Cerebellar cortex (tissue), 1 donor: ENCODE results near the gene RUVBL2.
"Not testable (repeated sequence)": the region's sequence is repeated elsewhere in the genome, so short reads cannot be mapped to it uniquely, and the experiment has no call there.

Source experiments
- DNase-seq: peaks from one replicate; pipeline ENCODE4 v3.0.0-alpha.2; 2015; ENCODE audit warnings: low spot score

RUVBL2 gene

DNA sequence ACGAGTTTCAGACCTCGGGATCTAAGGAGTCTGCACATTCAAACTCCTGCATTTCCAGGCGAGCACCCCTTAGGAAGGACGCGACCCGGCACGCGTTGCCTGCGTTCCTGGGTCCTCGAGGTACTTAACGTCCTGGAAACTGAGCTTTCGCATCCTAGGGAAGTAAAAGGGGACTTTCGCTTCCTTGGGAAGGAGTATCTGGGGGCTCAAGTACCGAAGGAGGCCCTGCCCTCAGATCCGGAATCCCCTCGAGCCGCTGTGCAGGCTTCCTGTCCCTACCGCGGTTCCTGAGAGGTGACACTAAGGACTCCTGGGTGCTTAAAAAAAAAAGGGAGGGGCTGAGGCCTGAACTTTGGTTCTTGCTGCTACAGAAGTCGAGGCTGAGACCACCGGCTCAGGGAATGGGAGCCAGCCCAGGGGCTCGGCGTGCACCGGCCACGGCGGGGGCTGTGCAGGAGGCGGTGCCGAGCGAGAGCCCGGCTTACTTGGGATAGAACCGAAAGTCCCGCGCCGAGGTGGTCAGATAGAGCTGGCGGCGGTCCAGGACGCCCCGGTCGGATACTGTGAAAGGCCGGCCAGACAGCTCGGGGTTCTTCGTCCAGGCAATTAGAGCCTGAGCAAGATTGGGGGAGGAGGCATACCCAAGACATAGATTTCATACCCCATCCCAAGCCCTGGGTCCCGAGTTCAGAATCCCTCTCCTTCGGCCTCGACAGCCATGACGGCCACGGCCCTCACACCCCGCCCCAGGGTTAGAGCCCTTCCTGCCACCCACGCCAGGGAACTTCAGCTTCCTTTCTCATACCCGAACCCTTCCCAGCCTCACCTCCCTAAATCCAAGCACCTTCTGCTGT, 24.9 kb downstream of the RUVBL2 start:
- DNase-seq, result not testable (repeated sequence)

DNA sequence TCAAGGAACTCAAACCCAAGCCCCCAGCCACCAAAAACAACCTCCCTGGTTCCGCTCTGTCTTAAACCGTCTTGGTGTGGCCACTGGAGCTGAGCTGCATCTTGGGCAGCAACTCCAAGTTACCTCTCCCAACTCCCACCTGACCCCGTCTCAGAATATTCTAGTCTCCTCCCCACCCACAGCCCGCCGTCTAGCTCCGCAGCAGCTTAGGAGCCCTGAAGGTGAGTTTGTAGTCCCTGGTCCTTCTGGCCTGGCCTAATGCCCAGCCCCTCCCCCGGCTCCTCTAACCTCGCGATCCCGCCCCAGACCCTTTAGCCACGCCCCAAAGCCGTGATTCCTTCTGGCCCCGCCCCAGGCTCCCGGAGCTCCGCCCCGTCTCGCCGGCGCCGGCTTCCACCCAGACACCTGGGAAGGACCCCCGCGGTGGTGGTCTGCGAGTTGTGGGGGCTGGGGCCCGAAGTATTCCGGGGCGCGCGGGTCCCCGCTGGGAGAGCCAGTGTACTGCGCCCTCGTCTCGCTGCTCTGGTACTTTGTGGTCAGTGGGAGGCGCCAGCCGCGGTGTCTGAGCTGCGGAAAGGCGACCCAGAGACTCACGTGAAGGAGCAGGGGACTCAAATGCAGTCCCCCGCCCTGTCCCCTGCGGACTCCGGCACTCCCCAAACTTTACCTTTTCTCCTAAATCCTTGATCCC, 25.7 kb downstream of the RUVBL2 start:
- peak; percentile 28 for DNase-seq

DNA sequence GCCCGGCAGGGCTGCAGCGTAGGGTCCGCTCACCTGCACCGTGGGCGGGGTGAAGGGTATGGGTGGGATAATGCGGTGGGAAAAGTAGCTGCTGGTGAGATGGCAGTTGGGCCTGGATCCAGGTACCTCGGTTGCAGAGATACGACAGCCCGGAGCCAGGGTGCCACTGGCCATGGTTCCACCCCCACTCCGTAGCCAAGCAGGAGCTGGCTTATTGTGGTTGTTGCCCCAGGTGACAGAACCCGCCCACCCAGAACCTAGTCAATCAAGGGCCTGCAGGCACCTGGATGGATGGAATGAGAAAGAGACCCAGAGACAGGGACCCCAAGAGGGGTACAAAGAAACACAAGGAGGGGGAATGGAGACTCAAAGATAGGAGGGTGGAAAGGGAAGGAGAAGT, 26.7 kb downstream of the RUVBL2 start:
- no peak for DNase-seq

DNA sequence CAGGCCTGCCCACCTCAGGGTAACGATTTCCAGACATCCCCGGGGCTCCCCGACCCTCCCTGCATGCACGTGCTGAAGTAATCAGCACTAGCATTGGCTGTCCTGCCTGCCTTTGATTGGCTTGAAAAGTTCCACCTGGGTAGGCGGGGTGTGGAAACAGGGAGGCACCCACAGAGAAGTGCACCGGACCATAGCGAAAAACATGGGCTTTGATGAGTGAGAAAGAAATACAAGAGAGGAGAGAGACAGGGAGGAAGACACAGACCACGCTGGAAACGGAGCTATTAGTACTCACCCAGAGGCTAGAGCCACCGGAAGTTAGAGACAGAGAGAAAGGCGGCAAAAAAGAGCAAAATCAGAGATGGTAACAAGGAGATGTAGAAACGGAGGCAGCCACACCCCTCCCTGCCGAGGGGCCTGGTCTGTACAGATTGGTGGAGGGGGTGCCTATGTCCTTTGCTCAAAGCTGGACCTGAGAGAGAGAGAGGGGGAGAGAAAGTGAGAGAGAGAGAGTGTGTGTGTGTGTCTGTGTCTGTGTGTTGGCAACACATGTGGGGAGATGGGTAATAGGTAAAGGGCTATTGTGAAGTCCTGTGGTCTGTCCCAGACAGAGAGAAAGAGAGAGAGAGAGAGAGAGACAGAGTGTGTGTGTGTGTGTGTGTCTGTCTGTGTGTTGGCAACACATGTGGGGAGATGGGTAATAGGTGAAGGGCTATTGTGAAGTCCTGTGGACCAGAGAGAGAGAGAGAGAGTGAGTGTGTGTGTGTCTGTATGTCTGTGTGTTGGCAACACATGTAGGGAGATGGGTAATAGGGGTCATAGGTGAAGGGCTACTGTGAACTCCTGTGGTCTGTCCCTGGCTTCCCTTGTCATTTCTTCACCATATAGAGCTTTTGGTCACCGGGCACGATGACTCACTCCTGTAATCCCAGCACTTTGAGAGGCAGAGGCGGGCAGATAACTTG, 27.5 kb downstream of the RUVBL2 start:
- DNase-seq, result peak; percentile 22

DNA sequence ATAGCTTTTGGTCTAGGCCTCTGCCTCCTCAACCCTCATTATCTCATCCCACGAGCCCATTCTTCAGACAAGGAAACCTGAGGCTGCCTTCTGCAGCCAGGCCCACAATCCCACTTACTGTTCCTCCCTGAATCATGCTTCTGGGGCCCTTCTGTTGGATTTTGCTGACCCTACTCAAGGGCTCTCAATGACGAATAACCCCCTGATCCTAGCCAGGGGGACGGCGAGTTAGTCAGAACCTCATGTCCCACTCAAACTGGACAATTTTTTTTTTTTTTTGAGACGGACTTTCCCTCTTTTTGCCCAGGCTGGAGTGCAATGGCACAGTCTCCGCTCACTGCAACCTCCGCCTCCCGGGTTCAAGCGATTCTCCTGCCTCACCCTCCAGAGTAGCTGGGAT, 28.4 kb downstream of the RUVBL2 start:
- DNase-seq, result no peak

DNA sequence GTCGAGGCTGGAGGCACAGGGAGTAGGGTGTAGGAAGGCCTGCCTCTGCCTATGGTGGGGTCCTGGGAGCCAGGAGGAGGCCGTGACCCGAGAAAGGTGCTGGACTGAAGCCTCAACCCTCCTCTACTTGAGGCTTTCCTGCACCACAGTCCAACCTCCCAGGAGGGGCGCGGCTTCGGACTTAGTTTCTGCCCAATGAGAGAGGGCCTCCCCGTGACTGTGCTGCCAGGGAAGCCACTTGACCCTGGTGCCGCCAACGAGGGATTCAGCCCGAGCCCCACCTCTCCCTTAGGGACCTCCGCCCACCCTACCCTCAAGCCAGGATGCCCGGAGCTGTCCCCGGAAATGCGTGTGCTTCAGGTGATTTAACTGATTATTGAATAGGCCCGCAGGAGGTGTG, 30.5 kb downstream of the RUVBL2 start, which contains the start of gene CGB3:
Gene CGB3 (minus strand): TSS at position 101 of the 400 bp plus-strand sequence. CDS start 362 bp downstream, outside the sequence.
- not testable (repeated sequence) for DNase-seq

DNA sequence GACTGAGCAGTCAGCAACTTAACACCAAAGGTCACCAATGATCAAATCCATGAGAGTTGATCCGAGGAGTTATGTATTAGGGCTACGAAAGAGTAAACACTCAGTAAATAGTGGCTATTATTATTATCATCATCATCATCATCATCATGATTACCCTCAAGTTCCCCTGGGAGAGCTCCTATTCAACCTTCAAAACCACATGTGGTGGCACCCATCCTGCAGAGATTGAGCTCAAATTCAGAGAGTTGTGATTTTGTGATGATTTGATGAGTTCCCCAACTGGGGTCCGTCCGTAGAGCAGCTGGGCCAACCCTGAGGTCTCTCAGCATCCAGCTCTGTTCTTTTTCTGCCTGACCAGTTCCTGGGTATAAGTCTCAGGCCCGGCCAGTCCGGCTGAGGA, 31.4 kb downstream of the RUVBL2 start:
- not testable (repeated sequence) for DNase-seq

DNA sequence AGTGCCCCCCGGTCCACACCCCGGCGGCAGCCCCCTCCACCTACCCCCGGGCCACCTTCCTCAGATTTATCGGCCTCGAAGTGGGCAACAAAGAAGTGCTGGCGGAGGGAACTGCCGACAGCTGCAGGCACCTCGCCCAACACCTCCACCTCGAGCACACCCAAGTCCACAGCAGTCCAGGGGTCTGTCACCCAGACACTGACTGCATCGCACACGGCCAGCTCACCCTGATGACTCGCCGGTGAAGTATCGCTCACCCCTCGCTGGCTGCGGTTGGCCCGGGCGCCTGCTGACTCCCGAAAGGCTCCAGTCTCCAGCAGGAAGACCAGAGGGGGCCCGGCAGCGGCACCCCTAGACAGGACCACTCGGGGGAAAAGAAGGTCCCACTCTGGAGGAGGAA, 31.9 kb downstream of the RUVBL2 start:
- DNase-seq, result not testable (repeated sequence)

DNA sequence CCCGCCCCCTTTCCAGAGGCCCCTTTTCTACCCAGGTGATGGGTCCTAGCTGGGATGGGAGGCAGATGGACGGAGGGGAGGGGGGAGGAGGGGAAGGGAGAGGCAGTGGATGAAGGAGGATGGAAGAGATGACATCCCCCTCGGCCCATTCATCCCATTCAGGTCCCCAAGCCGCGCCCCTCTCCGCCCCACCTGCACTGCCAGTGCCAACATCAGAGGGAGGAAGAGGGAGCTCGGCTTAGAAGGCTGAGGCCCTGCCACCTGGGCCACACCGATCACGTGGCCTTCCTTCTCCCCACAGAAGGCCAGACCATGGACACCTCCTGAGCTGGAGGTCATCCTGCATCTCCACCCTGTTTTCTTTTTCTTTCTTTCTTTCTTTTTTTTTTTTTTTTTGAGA, 35.0 kb downstream of the RUVBL2 start:
- DNase-seq, result not testable (repeated sequence)

DNA sequence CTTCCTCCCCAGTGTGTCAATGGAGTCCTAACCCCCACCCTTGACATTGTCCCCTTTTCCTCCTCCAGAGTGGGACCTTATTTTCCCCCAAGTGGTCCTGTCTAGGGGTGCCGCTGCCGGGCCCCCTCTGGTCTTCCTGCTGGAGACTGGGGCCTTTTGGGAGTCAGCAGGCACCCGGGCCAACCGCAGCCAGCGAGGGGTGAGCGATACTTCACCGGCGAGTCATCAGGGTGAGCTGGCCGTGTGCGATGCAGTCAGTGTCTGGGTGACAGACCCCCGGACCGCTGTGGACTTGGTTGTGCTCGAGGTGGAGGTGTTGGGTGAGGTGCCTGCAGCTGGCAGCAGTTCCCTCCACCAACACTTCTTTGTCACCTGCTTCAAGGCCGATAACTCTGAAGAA, 36.1 kb downstream of the RUVBL2 start:
- not testable (repeated sequence) for DNase-seq

DNA sequence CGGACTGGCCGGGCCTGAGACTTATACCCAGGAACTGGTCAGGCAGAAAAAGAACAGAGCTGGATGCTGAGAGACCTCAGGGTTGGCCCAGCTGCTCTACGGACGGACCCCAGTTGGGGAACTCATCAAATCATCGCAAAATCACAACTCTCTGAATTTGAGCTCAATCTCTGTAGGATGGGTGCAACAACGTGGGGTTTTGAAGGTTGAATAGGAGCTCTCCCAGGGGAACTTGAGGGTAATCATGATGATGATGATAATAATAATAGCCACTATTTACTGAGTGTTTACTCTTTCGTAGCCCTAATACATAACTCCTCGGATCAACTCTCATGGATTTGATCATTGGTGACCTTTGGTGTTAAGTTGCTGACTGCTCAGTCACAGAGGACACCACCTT, 36.6 kb downstream of the RUVBL2 start:
- DNase-seq, result not testable (repeated sequence)

DNA sequence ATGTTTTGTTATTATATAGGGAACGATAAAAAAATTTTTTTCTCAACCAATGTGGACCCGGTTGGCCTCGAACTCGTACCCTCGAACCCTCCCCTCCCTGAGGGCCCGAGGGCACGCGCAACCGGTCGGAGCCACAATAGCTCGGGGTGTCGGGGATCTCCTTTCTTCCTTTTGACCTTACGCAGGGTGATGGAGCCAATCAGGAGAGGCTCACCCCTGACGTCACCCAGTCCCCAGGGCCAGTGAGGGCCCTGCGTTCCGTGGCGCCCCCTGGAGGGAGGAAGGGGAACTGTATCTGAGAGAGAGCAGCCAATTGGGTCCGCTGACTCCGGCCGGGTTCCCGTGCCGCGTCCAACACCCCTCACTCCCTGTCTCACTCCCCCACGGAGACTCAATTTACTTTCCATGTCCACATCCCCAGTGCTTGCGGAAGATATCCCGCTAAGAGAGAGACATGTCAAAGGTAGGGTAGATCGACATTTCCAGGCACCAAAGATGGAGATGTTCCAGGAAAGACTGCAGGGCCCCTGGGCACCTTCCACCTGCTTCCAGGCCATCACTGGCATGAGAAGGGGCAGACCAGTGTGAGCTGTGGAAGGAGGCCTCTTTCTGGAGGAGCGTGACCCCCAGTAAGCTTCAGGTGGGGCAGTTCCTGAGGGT, 38.1 kb downstream of the RUVBL2 start, which contains the start of gene CGB2:
Gene CGB2 (plus strand): TSS at position 249 of the 660 bp plus-strand sequence. CDS start 206 bp downstream, at position 455.
- not testable (repeated sequence) for DNase-seq

DNA sequence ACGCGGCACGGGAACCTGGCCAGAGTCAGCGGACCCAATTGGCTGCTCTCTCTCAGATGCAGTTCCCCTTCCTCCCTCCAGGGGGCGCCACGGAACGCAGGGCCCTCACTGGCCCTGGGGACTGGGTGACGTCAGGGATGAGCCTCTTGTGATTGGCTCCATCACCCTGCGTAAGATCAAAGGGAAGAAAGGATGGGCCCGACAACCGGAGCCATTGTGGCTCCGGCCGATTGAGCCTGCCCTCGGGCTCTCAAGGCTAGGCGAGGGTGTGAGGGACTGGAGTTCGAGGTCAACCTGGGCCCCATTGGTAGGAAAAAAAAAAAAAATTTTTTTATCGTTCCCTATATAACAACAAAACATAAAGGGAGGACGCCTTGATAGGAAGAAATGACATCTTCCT, 43.1 kb downstream of the RUVBL2 start, which contains the start of gene CGB1:
Gene CGB1 (minus strand): TSS at position 81 of the 400 bp plus-strand sequence. CDS start 184 bp downstream, outside the sequence.
- DNase-seq, result not testable (repeated sequence)

DNA sequence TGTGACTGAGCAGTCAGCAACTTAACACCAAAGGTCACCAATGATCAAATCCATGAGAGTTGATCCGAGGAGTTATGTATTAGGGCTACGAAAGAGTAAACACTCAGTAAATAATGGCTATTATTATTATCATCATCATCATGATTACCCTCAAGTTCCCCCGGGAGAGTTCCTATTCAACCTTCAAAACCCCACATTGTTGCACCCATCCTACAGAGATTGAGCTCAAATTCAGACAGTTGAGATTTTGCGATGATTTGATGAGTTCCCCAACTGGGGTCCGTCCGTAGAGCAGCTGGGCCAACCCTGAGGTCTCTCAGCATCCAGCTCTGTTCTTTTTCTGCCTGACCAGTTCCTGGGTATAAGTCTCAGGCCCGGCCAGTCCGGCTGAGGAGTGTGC, 44.4 kb downstream of the RUVBL2 start:
- DNase-seq, result not testable (repeated sequence)

DNA sequence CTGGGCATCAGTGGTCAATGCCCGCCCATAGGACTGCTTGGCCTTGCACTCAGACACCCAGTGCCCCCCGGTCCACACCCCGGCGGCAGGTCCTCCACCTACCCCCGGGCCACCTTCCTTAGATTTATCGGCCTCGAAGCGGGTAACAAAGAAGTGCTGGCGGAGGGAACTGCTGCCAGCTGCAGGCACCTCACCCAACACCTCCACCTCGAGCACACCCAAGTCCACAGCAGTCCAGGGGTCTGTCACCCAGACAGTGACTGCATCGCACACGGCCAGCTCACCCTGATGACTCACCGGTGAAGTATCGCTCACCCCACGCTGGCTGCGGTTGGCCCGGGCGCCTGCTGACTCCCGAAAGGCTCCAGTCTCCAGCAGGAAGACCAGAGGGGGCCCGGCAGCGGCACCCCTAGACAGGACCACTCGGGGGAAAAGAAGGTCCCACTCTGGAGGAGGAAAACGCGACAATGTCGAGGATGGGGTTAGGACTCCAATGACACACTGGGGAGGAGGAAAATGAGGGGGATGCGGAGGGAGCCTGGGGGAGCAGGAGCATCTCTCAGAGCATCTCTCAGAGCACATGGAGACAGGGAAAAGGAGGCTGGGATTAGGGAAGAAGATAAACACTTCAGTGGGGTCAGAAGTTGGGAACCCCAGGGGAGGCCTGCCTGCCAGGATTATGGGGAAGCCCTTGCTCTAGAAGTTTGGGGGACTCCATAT, 45.0 kb downstream of the RUVBL2 start:
- not testable (repeated sequence) for DNase-seq

DNA sequence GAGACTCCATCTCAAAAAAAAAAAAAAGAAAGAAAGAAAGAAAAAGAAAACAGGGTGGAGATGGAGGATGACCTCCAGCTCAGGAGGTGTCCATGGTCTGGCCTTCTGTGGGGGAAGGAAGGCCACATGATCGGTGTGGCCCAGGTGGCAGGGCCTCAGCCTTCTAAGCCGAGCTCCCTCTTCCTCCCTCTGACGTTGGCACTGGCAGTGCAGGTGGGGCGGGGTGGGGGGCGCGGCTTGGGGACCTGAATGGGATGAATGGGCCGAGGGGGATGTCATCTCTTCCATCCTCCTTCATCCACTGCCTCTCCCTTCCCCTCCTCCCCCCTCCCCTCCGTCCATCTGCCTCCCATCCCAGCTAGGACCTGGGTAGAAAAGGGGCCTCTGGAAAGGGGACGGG, 46.0 kb downstream of the RUVBL2 start:
- DNase-seq, result not testable (repeated sequence)

DNA sequence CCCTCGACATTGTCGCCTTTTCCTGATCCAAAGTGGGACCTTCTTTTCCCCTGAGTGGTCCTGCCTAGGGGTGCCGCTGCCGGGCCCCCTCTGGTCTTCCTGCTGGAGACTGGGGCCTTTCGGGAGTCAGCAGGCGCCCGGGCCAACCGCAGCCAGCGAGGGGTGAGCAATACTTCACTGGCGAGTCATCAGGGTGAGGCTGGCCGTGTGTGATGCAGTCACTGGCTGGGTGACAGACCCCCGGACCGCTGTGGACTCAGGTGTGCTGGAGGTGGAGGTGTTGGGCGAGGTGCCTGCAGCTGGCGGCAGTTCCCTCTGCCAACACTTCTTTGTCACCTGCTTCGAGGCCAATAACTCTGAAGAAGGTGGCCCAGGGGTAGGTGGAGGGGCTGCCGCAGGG, 48.5 kb downstream of the RUVBL2 start:
- DNase-seq, result no peak

DNA sequence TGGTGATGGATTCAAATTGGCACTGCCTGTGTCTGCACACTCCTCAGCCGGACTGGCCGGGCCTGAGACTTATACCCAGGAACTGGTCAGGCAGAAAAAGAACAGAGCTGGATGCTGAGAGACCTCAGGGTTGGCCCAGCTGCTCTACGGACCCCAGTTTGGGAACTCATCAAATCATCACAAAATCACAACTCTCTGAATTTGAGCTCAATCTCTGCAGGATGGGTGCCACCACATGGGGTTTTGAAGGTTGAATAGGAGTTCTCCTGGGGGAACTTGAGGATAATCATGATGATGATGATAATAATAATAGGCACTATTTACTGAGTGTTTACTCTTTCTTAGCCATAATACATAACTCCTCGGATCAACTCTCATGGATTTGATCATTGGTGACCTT, 49.0 kb downstream of the RUVBL2 start:
- DNase-seq, result not testable (repeated sequence)

DNA sequence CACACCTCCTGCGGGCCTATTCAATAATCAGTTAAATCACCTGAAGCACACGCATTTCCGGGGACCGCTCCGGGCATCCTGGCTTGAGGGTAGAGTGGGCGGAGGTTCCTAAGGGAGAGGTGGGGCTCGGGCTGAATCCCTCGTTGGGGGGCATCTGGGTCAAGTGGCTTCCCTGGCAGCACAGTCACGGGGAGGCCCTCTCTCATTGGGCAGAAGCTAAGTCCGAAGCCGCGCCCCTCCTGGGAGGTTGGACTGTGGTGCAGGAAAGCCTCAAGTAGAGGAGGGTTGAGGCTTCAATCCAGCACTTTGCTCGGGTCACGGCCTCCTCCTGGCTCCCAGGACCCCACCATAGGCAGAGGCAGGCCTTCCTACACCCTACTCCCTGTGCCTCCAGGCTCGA, 49.9 kb downstream of the RUVBL2 start, which contains the start of gene CGB5:
Gene CGB5 (plus strand): TSS at position 301 of the 400 bp plus-strand sequence. CDS start 362 bp downstream, outside the sequence.
- not testable (repeated sequence) for DNase-seq

DNA sequence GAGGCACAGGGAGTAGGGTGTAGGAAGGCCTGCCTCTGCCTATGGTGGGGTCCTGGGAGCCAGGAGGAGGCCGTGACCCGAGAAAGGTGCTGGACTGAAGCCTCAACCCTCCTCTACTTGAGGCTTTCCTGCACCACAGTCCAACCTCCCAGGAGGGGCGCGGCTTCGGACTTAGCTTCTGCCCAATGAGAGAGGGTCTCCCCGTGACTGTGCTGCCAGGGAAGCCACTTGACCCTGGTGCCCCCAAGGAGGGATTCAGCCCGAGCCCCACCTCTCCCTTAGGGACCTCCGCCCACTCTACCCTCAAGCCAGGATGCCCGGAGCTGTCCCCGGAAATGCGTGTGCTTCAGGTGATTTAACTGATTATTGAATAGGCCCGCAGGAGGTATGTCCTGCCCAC, 55.3 kb downstream of the RUVBL2 start, which contains the start of gene CGB8:
Gene CGB8 (minus strand): TSS at position 101 of the 400 bp plus-strand sequence. CDS start 372 bp downstream, outside the sequence.
- DNase-seq, result not testable (repeated sequence)
